ENCODE measurements around the gene DCAF11. TPM values are rescaled to one million over a fixed set of nuclear protein-coding genes. Genes with fewer than 3 reads are reported as not detected.

DCAF11 gene
- total RNA-seq, 1 donor from 2014 or later, result 37.3 TPM

DNA sequence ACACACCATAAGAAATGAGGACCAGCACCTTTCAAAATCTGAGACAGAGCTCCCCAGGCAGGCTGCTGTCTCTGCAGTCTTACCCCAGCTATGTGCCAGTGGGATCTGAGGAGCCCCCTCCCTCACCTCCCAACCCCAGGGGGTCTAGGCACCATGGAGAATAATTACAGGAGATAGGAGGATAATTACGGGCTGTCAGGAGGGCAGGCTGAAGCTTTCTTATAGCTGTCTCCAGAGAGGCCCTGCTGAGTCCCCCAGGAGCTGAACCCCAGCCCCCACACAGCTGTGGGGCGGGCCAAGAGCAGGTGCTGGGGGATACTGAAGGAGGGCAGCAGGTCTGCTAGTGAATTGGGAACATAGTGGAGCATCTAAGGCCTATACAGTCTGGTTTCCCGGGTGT is 36.4 kb upstream of the DCAF11 start:
- DNase-seq (ENCODE audit: low spot score), result no peak

DNA sequence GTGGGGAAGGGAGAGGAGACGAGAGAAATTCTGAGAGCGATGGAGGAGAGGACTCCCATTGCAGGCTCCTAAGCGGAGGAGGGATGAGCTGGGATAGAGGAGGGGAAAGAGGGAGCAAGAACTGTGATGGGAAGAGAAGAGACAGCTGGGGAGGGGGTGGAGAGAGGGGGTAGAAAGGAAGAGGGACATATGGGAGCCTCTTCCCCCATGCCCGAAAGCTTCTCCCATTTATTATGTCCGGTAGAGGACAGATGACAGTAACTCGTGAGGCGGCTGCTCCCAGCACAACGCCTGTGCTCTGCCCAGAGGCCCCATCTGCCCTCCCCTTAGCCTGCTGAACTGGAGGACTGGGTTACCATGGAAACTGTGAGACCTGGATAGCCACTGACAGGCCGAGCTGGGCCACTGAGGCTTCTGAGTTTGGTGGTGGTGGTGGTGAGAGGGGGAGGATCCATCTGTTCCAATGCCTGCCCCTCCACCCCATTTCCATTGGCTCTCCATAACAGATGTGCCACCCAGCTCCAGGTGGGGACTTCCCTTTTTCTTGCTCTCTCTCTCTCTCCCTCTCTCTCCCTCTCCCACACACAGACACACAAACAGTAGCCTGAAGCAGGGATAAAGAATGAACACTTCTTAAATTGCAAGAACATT is 35.0 kb upstream of the DCAF11 start:
- no peak for DNase-seq (ENCODE audit: low spot score)

DNA sequence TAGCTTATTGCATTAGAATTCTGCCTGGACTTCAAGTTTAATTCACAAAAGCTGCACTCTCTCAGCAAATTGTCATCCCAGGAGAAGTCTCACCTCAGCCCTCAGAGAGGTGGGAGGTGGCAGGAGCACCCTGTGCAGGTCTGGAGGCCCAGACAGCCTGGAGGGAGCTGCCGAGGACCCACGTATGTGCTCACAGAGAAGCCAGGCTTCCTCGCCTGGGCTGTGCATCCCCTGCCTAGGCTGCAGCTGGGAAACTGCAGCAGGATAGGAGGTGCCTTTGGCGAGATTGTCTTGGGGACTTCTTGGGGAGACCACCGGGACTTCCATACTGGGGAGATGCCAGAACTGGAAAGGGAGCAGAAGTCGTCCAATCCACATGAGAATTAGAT is 34.4 kb upstream of the DCAF11 start:
- DNase-seq (ENCODE audit: low spot score), result no peak

DNA sequence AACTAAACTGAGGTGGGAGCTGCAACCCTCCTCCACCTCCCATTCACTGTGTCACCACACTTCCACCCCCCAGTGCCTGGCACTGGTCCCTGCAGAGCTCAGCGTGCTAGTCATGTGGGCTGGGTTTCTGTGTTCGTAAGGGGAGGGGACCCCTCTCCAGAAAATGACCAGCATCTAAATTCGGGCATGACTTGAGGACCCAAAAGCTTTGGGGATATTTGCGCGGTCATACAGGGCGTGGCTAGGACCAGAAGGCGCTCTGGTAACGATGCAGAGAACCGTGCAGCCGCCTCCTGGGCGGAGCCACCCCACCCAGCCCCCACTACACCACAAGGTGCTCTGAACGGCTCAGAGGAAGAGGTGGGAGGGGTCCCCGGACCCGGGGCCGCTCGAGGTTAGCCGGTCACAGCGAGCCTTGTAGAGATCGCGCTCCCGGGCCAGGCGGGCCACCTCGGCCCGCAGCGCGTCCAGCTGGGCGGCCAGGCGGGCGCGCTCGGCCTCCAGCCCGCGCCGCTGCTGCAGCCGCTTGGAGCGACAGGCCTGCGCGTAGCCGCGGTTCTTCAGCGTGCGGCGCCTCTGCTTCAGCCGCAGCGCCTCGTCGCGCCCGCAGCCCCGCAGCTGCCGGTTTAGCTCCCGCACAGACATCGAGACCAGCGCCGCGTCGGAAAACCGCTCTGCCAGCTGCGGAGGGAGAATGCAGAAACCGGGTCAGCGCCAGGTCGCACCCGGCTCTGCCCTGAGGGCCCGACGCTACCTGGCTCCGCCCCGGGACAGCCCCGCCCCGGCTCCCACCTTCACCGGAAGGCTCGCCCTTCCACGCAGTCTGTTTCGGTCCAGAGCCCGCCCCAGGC is 33.5 kb upstream of the DCAF11 start:
- DNase-seq (ENCODE audit: low spot score), result peak; percentile 24

DNA sequence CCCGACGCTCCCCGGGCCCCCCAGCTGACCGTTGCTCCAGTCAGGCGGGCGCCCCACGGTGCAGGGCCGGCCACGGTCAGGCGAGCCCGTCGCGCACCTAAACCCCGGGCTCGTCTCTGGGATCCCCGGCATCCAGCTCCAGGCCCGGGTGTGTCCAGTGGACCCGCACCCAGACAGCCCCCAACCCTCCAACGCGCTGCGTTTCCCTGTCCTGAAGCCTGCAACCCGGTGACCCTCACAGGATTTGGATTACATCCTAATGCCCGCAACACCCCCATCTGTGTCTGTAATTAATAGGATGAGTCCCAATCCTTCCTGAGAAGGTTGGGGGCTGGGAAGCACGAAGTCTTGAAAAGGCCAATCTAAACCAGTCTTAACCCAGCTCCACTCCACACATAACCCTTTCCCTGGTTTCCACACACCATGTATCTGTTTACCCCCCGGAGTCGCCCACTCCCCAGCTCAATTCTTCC is 32.8 kb upstream of the DCAF11 start:
- DNase-seq (ENCODE audit: low spot score), result no peak

DNA sequence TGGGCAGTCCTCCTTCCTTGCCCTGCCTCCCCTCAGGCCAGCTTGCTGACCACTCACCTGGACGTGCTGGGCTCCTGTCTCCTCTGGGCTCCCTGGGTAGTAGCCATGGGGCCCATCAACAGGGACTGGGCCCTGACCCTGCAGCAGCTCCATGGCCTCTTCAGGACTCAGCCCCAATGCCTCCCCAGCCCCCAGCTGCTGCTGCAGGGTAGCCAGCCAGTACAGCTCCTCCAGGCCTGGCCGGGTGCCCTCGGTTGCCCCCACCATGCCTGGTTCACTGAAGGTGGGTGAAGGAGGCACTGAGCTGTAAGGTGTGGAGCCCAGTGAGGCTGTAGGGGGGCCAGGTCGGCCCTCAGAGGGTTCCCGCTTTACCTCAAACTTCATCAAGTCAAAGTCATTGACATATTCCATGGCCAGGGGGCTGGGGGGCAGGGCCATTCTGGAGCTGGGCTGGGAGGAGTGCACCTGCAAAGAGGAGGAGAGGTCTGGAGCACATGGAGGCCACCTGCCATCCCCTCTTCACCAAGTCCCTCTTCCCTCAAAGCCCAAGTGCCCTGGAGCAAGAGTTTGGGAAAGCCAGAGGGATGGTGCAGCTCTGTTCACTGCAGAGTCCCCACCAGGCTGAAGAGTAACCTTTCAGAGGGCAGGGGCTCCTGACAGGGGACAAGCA is 32.0 kb upstream of the DCAF11 start:
- no peak for DNase-seq (ENCODE audit: low spot score)

DNA sequence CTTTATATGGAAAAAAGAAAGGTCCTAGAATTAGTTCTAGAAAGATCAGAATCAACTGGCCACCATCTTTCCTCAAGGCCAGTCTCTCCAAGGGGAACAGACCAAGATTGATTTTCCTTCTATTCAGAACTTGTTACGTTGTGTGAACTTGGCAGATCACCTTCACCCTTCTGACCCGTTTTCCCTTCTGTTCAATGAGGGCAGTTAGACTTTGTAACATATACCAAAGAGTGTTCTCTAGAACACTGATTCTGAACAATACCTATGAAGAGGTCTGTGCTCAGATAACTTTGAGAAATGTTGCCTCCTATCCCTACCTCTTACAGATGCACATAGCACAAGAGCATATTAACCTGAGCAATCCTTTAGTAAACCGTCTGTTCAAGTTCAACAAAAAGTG is 31.1 kb upstream of the DCAF11 start:
- no peak for DNase-seq (ENCODE audit: low spot score)

DNA sequence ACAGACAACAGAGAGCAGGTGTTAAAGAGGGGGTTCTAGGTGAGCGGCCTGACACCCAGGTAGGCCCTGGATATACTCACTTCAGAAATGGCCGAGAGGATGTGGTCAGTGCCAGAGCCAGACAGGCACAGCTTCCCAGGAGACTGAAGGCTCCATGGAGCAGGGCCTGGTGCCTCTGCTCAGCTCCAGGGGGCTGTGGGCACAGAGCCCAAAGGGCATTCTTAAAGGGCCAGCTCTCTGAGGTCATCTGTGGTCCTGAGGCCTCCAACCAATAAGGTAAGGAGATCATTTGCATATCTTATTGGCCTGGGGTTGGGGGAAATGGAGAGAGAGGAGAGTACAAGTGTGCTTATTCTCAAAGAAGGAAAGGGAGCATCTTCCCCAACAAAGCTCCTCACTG is 30.1 kb upstream of the DCAF11 start:
- DNase-seq (ENCODE audit: low spot score), result no peak

DNA sequence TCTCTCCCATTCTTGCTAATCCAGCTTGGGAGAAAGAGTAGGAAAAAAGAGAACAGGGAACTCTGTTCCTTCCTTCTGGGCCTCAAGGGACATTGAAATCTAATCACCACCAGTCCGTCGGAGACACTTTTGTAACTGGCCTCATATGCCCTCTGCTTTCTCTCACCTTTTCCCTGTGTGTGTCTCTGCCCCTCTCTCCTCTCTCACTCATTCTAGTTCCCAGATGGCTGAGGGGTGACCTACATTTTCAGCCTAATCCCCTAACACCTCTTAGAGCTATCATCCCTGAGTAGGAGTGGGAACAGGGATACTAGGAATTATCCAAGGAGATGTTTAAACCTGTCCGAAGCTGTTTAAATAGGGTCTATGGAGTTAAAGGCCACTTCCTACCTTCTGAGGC is 29.4 kb upstream of the DCAF11 start:
- DNase-seq (ENCODE audit: low spot score), result no peak

DNA sequence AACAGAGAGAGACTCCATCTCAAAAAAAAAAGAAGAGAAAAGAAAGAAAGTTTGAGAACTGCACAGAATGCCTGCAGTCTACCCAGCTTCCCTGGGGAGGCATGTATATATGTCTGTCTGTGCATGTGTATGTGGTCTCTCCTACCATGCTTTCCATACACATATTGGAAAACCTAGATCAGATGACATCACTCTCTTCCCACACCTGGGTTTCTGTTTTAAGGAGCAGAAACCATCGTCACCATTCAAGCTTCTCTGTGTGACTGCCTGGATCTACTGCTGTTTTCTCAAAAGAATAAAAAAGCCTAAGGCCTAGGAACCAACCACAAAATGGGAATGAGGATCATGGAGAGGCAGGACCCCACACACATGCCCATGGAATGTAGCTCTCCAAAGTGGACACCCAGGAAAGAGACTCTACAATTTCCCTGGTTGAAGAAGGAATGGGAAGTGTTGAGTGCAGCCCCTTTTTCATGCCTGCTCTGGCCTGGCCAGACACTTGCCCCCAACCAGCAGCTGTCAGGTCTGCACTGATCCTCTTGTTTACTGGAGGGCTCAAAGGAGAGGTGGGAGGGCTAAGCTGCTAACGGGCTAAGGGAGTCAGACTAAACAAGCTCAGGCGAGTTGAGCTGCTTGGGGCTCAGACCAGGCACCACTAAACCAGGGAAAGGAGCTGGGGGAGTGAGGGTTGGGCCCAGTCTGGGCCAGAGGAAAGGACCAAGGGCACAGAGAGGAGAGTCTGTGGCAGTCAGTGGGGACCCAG is 28.2 kb upstream of the DCAF11 start:
- DNase-seq (ENCODE audit: low spot score), result no peak

DNA sequence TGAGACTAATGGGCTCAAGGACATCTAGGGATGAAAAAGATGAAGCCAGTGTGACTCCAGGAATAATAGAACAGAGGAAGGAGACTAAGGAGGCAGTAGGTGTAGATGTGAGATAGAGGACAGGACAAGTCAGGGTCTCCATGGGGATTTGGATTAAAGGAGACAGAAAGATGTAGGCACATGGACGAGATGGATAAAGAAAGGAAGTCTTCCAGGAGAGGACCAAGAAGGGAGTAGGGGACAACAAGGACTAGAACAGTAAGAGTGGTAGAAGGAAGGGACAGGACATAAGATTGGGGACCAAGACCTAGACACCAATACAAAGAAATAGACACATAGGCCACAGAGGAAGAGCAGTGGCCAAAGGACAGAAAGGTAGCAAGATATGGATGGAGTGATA is 27.6 kb upstream of the DCAF11 start:
- DNase-seq (ENCODE audit: low spot score), result no peak

DNA sequence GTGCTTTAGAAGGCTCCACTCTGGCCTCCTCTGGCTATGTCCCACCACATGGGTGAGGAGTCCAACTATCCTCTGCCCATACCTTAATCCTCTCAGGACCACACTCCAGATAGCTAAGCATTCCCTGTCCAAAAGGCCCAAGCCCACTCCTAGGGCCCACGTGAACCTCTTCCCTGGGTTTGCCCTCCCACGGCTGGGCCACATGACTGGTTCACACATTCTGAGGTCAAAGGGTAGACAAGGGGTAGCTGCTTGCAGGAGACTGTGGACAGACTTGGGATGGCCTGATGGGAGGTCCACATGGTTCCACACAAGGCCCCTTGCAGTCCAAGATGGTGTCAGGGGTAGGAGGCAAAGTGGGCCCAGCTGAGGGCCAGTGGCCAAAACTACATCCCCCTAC is 26.5 kb upstream of the DCAF11 start:
- no peak for DNase-seq (ENCODE audit: low spot score)

DNA sequence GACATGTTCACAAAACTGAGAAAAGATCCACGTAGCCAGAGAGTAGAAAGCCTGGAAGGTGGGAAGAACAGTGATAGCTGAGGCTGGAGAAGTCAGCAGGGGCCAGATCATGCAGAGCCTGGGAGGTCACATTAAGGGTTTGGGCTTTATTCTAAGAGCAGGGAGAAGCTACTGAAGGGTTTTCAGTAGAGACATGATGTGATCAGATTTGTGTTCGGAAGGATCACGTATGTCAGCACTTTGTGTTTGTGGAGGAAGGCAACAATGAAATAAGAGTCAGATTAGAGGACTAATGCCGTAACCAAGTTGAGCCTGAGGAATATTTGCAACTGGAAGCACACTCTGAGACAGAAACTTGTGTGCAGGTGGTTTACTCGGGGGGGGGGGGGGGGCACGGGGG is 24.7 kb upstream of the DCAF11 start:
- no peak for DNase-seq (ENCODE audit: low spot score)

DNA sequence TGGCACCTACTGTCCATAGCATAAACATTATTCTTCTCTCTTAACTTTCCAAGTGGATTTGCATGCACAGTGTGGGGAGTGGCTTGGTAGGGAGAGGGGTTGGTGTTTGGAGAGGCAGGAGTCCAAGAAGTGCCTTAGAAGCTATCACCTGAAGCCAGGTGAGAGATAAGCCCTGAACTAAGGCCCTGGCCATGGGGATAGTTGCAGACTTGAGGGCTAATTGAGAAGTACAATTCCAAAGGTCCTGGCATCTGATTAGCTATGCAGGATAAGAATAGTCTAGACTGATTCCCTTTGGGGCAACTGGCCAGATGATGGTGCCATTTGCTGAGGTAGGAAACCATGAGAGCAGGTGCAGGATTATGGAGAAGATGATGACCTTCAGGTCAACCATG is 22.5 kb upstream of the DCAF11 start:
- DNase-seq (ENCODE audit: low spot score), result no peak

DNA sequence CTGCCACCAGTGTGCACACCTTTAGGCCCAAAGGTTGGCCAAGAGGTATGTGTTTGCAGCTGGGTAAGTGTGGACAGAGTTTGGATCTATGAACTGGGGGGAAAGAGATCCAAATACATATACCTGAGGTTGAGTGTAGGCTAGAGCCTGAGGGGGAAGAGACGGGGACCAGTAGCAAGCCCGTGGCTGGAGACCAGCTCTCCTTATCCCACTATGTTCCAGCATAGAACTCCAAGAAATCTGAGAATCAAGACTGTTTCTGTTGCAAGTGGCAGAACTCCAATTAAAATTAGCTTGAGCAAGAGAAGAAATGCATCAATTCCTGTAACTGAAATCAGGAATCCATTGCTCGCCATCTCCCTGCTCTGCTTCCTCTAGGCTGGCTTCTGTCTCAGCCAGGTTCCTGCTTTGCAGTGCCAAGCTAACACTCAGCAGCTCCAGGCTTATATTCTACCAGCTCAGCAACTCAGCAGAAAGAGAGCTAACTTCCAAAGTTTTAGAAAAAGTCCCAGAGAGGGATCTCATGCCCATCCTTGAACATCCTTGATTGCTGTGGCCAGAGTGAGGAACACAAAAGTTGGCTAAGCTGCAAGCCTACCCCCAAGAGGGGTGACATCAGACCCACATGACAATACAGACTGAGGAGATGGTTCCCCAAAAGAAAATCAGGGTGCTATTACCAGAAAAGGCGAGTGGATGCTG is 21.9 kb upstream of the DCAF11 start:
- peak; percentile 19 for DNase-seq (ENCODE audit: low spot score)

DNA sequence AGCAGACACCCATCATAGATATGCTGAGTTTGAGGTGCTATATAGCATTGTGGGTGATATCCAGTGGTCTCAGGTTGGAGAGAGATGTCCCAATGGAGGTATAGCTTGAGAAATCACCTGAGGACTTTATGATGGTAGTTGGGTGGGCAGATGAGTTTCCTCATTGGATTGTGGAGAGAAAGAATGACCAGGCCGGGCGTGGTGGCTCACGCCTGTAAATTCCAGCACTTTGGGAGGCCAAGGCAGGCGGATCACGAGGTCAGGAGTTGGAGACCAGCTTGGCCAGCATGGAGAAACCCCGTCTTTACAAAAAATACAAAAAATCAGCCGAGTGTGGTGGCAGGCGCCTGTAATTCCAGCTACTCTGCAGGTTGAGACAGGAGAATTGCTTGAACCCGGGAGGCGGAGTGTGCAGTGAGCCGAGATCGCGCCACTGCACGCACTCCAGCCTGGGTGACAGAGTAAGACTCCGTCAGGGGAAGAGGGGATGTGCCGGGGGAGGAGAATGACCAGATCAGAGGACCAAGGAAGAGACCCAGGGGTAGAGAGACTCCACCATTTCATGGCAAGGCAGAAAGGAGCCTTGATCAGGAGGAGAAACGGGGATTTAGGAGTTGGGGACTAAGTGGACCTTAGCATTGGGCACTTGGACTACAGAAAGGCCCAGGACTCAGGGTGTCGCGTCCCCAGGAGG is 21.2 kb upstream of the DCAF11 start:
- DNase-seq (ENCODE audit: low spot score), result no peak

DNA sequence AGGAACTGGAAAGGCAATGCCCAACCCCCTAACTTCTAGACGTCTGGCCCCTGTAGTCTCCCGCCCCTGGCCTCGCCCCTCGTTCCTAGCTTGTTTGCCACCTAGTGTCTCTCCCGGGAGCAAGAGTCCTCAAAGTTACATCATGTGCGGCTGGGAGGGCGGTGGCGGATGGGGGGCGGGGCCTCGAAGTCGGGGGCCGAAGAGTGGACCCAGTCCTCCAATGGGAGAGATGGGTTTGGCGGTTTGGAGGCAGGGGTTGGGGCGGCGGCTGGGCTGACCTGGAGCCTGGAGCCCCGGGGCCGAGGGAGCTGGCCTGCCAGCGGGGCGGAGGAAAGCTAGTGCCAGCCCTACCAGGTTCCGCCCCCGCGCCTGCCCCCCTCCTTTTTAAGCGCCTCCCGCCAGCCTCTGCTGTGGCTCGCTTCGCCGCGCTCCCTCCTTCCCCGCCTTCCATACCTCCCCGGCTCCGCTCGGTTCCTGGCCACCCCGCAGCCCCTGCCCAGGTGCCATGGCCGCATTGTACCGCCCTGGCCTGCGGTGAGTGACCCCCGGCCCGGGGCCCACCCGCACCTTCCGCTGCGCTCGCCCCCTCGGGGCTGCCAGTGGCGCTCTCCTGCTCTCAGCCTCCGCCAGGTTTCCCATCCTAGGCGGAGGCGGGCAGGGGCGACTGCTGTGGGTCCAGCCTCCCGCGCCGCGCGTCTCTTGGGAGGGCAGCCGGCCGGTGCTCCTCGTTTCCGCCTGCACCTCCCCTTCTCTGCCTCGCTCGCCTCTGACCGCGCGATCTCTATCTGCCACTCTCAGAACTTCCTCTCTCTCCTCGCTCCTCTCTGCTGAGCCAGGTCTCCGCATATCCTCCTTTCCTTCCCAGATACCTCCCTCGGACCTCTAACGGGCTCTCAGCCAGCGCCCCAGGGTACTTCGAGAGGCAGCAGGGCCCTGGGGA is 20.4 kb upstream of the DCAF11 start, which contains the start of gene PCK2:
Gene PCK2, plus strand, starts transcription at position 411 of the 940 bp plus-strand sequence. Its CDS starts 95 bp downstream, at position 506.
- peak; percentile 89 for DNase-seq (ENCODE audit: low spot score)

DNA sequence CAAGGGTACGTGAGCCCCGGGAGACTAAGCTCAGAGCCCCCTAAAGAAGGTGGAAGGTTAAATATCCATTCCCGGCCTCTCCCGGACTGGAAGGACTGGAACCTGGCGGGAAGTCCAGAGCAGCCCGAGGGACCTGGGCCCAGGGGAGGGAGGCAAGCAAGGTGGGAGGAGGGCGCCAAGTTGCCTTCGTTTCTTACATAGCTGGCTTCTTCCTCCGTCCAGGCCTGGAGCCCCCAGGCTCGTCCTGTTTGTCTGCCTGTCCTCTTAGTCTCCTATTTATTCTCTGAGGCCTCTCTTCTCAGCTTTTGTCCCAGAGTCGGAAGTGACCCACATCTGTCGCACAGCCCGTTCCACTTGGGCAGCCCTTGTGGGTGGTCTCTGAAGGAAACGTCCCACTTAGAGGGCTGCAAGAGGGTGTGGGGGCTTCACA is 19.7 kb upstream of the DCAF11 start:
- DNase-seq (ENCODE audit: low spot score), result no peak

All from umbilical cord (tissue), 2 donors.